ENCODE results near the gene EDEM3. TPM values are rescaled to one million over a fixed set of nuclear protein-coding genes. Genes with fewer than 3 reads are reported as not detected.

EDEM3 gene
- total RNA-seq, 1 donor from 2014 or later, result 37.5 TPM

DNA sequence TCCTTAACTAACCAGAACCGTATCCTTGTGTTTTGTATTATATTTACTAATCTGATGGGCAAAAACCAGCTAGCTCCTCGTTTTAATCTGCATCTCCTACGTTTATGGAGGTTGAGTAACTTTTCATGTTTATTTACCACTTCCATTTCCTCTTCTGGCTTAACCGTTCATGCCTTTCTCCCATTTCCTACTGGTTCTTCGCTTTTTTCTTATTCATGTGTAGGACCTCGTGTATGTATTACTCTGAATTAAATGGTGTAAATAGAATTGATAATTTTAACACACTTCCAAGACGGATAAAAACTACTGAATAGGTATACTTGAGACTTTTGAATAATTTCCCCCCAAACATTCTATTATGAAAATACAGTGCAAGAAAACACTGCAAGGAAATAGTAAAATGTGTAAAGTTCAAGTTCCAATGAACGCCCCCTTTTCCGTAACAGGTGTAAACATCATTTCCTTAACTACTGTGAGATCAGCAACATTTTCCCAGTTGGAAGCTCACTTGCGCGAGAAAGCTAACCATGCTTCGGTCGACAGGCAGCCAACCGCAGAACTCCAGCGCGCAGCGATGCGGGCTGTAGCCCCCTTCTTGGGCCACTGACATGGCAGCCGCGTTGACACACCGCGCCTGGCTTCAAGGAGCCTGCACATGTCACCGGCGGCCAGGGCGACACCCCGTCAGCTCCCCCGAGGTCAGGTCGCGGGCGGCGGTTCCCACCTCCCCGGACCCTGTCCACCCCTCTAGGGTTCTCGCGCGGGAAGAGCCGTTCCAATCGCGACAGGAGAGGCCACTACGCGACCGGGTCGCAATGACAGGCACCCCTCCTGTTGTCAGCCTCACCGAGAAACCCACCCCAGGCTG, 816 bp downstream of the EDEM3 start:
- H3K9me3 Mint-ChIP-seq (ENCODE audit: low read depth), result no peaks in the 10 kb centered on the region
- H3K4me1 Mint-ChIP-seq (ENCODE audit: low read depth), result peaks cover 22% of the 10 kb centered on the region
- H3K36me3 Mint-ChIP-seq (ENCODE audit: insufficient read depth), result no peaks in the 10 kb centered on the region
- peak overlapping the region; percentile 82 for H3K4me3 Mint-ChIP-seq (ENCODE audit: low read depth)
- peak overlapping the region; percentile 69 for H3K27ac Mint-ChIP-seq
- TF ChIP-seq CTCF (IDR thresholded peaks at IDR 0.05; ENCODE audit: unreplicated experiment), result no peak
- DNase-seq (ENCODE audit: low spot score, unreplicated experiment), result peak; percentile 45
- H3K27me3 Mint-ChIP-seq, result peaks cover 4% of the 10 kb centered on the region

GRCh38 chr1:184753117-184753516, 1.5 kb downstream of the EDEM3 start:
- no peaks in the 10 kb centered on the region for H3K36me3 Mint-ChIP-seq (ENCODE audit: insufficient read depth)
- no peak for TF ChIP-seq CTCF (IDR thresholded peaks at IDR 0.05; ENCODE audit: unreplicated experiment)

GRCh38 chr1:184752656-184753055, 2.0 kb downstream of the EDEM3 start:
- TF ChIP-seq CTCF (IDR thresholded peaks at IDR 0.05; ENCODE audit: unreplicated experiment), result no peak
- peaks cover 22% of the 10 kb centered on the region for H3K4me1 Mint-ChIP-seq (ENCODE audit: low read depth)
- no peak for DNase-seq (ENCODE audit: low spot score, unreplicated experiment)
- H3K27me3 Mint-ChIP-seq, result peaks cover 4% of the 10 kb centered on the region
- H3K4me3 Mint-ChIP-seq (ENCODE audit: low read depth), result peak overlapping the region; percentile 82
- no peaks in the 10 kb centered on the region for H3K9me3 Mint-ChIP-seq (ENCODE audit: low read depth)
- no peaks in the 10 kb centered on the region for H3K36me3 Mint-ChIP-seq (ENCODE audit: insufficient read depth)
- H3K27ac Mint-ChIP-seq, result no peak overlapping the region

More at GRCh38 chr1:184753117-184753516, 1.5 kb downstream of the EDEM3 start:
- H3K9me3 Mint-ChIP-seq (ENCODE audit: low read depth), result no peaks in the 10 kb centered on the region
- H3K4me1 Mint-ChIP-seq (ENCODE audit: low read depth), result peaks cover 22% of the 10 kb centered on the region
- peaks cover 4% of the 10 kb centered on the region for H3K27me3 Mint-ChIP-seq
- DNase-seq (ENCODE audit: low spot score, unreplicated experiment), result no peak
- H3K4me3 Mint-ChIP-seq (ENCODE audit: low read depth), result peak overlapping the region; percentile 82
- H3K27ac Mint-ChIP-seq, result no peak overlapping the region

- Mint-ChIP-seq H3K4me1 (ENCODE audit: low read depth) (peaks cover 27% of the 10 kb centered on the region), H3K36me3 (ENCODE audit: insufficient read depth) (peaks cover 2% of the 10 kb centered on the region), H3K27ac (no peak overlapping the region), H3K4me3 (ENCODE audit: low read depth) (no peak overlapping the region), H3K27me3 (no peaks in the 10 kb centered on the region), H3K9me3 (ENCODE audit: low read depth) (no peaks in the 10 kb centered on the region)
- TF ChIP-seq CTCF (IDR thresholded peaks at IDR 0.05; ENCODE audit: unreplicated experiment), result no peak
- no peak for DNase-seq (ENCODE audit: low spot score, unreplicated experiment)
Measured at GRCh38 chr1:184748740-184749139, 5.9 kb downstream of the EDEM3 start.

- peaks cover 2% of the 10 kb centered on the region for H3K36me3 Mint-ChIP-seq (ENCODE audit: insufficient read depth)
Measured at GRCh38 chr1:184747089-184747955, 7.3 kb downstream of the EDEM3 start.

More at GRCh38 chr1:184747089-184747955, 7.3 kb downstream of the EDEM3 start:
- peaks cover 23% of the 10 kb centered on the region for H3K4me1 Mint-ChIP-seq (ENCODE audit: low read depth)
- H3K9me3 Mint-ChIP-seq (ENCODE audit: low read depth), result no peaks in the 10 kb centered on the region
- no peak overlapping the region for H3K4me3 Mint-ChIP-seq (ENCODE audit: low read depth)
- TF ChIP-seq CTCF (IDR thresholded peaks at IDR 0.05; ENCODE audit: unreplicated experiment), result no peak
- no peaks in the 10 kb centered on the region for H3K27me3 Mint-ChIP-seq
- no peak overlapping the region for H3K27ac Mint-ChIP-seq
- DNase-seq (ENCODE audit: low spot score, unreplicated experiment), result no peak
